Stimulated activated CD4-positive, alpha-beta T cell treated with anti-CD3 and anti-CD28 coated beads, Interleukin-1b, Interleukin-23, amount 100 ng/mL, for 48 hours (primary cell): ENCODE measurements around the gene GNG4.

Source experiments
- DNase-seq: peaks from one replicate; pipeline ENCODE4 v3.0.0-alpha.2; 2020

Gene GNG4

DNA sequence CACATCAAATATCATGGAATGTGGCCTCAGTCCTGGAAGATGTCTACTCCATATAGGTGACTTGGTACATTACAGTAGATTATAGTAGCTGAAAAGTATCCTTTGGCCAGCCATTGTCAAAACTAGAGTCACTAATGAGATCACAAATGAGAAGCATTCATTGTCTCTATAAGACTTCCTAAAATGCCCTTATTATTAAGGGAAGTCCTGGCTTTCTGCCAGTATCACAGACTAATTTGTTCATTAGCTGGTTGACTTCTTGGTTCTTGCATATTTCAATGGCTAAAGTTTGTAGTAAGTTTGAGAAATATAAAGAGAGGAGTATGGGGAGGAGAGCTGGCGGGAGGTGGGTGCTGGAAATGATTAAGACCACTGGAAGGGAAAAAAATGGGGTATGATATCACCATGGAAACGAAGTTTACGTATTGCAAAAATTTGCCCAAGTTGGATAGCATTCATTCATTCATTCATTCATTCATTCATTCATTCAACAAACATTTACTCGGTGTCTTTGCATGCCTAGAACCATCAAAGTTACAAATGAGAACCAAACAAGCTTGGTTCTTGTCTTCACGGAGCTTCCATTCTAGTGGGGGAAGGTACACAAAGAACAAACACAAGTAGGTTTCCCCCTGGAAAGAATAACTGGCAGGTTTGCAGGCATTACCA lies 133.6 kb downstream of the GNG4 start:
- DNase-seq: no peak

DNA sequence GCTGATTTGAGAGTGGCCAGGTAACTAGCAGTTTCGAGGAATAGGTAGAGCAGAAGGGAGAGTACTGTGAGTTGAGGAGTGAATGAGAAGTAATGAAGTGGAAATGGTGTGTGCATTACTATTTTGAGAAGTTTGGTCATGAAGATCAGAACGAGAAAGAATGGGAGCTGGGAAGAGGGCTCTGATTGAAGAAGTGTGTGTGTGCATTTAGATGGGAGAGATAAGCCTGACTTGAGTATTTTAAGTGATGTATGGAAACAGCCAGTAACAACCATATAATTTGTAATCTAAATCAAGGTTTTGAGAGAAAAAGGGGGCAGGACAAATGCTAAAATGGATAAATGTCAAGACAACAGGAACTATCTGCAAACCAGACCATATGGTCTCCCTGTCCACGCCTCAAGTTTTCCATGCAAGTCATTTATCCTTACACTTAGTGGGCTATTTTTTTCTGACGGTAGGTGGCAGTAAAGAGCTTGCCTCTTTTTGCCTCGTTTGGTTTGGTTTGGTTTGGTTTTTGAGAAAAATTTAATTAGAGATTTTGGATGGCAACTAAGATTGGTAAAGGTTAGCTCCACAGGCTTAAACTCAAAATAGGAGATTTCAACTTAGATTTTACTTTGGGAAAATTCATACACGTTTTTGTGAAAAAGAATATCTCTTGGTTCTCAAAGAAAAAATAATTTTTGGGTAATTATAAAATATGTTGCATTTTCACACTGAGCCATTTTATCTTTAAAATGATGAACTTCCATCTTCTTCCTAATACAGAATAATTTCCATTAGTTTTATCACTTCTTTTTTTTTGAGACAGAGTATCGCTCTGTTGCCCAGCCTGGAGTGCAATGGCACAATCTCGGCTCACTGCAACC lies 135.9 kb downstream of the GNG4 start:
- DNase-seq: no peak

DNA sequence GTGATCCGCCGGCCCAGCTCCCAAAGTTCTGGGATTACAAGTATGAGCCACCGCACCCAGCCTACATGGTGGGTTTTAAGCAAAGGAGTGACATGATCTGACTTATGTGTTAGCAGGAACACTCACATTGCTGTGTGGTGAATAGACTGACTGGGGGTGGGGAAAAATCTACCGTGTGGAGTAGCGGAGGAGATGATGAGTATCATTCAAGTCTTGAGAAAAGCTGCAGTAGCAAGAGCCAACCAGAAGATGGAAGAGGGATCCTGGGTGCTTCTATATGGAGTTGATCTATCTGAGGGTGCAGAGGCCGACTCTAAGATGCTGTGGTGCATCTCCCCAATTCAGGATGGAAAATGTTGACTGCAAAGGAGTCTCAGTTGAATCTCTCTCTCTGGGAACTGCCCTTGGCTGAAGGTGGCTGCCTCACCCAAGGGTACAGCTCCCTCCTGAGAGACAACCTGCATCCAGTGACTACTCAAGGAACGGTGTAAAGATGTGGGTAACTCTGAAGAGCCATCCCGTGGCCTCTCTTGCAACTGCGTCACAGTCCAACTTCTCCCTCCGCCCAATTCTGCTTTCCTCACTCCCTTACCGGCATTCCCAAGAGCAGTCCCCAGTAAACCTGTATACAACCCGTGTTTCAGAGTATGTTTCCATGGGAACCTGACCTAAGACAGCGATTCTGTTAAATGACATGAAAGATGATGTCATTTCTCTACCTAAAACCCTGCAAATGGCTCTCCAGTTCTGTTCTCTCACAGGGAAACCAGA lies 137.9 kb downstream of the GNG4 start:
- DNase-seq: no peak

DNA sequence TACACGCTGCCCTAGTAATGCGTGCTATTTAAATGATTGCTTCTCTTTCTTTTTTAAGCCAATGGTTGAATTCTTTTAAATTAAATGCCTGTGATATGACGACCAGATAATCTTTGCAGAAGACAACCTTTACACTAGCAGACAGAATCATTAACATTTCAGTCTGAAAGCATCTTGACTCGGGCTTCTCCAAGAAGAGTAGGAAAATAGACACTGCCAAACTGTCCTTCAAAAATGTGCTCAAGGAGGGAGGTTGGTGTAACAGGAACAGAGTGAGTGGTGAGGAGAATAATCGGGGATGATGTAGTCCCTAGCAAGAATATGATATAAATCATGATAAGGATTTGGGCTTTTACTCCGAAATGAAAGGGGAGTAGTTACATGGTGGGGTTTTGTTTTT lies 138.8 kb downstream of the GNG4 start:
- no peak for DNase-seq

DNA sequence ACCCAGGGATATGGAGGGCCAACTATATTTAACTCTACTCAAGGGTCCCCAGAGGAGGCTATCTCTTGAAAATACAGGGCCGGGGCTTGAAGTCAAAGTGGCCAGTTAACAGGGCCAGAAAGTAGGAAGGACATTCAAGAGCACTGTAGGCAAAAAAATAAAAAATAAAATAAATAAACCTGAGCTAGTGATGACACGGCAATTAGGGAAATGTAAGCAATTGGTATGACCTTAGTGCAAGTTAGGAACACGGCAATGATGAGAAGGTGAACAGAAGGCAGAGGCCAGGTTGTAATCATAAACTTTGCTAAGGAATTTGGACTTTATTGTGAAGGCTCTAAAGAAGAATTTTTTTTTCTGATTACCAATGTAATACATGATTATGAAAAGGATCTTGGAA lies 142.0 kb downstream of the GNG4 start:
- no peak for DNase-seq

DNA sequence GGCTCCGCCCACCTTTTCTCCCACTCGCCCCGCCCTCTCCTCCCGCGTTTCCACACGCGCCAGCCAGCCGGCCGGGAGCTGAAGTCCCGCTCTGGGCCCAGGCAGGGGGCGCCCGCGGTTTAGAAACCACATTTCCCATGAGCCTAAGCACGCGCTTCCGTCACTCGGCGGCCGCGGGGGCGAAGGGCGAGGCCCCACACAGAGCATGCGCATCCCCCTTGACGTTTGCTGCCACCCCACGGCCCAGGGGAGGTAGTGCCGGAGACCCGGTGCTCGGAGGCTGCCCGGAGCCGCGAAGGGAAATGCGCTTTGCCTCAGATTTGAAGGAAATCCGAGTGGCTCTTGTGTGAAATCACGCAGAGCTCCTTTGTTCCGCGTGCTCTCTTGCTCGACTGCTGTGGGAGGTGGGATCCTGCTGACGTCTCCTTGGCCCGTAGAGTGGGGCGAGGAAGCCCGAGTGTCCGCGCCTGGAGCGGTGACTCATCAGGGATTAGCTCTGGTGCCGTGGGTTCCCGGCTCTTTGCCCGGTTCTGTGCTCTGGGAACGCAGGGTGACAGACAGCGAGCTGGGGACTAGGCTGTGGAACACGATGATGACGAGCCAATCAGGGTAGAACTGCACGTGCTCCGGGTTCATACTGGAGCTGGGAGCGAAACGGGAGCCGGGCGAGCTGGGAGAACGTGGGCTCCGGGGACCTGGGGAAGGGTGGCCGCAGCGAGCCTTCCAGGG lies 144.9 kb downstream of the GNG4 start:
- DNase-seq: peak; percentile 99

DNA sequence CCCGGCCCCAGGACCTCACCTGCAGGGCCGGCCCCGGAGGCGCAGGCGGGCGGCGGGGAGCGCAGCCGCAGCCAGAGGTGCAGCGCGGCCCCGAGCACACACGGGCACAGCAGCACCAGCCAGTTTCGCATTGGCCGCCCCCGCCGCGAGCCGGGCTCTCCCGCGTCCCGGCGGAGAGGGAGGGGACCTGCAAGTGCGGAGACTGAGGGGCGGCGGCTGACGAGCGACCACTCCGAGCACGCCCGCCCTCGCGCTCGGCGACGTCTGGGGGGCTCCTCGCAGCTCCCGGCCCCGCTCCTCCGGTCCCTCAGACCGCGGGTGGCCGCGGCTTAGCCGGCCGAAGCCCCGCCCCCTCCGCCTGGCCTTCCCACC lies 145.5 kb downstream of the GNG4 start, which contains the start of gene B3GALNT2:
TSS of gene B3GALNT2 (minus strand) at position 331 of the 372 bp plus-strand sequence. CDS start at position 131, 200 bp downstream.
- DNase-seq: no peak

DNA sequence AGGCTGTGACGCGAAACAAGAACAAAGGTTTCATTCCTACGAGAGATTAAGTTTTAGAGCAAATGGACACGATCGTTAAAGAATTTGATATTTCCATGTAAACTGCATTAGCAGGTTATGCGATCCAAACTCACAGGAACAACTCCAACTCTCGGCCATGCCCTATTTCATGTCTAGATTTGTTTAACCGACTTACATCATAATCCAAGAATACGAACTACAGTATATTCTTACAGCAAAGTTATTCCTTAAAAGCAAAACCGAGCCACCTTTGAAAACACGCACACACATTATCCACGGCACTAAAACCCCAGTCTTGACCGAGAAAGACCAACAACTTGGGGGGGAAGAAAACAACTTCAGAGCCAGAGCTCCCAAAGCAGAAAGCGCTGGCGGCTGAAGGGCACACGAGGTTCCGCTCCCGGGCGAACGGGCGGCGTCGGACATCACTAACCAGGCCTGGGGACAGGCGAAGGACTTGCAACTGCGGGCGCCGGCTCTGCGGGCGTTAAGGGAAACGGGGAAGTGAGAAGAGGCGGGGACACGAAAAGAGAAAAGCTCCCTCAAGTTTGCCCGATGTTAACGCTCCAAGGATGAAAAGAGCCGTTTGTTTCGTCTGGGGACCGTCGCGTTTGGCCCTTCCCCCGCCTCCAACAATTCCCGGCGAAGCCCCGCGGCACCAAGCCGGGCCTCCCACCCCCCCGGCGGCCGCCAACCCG lies 146.0 kb downstream of the GNG4 start:
- peak; percentile 20 for DNase-seq

DNA sequence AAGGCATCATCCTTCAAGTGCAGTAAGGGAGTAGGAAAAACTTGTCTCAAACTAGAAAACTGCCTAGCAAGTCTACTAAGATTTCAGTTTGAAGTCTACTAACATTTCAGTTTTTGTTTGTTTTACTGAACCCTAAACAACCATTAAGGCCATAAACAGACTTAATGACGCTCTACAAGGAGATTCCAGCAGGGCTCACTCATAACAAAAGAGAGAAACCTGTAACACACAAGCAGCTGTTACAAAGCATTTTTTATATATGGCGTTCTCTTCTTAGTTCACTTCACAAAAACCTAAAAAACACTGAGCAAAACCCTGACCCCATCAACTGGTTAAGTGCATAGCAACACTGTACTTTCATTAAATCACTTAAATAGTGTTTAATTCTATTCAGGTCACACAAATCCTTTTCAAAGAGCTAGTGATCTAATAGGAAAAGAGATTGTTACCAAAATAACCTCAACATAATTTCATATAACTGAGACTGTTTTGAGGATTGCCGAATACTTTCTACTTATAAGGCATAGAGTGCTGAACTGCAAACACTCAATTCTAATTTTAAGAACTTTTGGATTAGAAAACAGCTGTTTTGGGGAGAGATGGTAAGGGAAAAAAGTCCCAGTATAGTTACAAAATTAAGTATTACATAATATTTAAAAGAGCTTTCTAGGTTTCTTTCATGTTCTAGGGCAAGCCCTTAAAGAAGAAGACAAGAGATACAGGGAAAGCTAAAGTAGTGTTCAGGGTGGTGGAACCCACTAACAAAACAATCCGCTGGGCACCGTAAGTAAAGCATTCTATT lies 146.8 kb downstream of the GNG4 start:
- DNase-seq: no peak

DNA sequence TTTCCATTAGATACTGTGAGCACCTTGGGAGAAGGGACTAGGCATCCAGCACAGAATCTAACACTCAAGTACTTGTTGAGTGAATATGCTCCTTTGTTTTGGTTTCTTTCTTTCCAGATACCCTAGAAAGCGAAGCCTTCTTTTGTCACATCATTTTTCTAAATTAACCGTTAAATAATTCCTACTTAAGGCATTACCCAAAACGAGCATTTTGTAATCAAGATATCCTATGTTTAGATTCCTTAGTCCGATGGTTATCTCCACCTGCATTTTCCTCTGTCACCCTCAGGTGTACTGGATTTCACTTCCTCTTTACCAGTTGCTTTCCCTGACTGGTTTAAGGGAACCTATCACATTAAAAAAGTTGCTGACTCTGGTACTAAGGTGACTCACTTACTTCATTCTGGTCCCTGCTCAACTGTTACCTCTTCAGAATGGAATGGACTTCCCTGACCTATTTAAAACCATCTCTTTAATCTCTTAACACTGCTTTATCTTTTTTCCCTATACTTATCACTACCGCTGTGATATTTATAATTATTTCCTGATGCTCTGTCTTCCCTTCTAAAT lies 148.5 kb downstream of the GNG4 start:
- no peak for DNase-seq
